ENCODE results near the gene LYZL2.
"Not testable (repeated sequence)": the region's sequence is repeated elsewhere in the genome, so short reads cannot be mapped to it uniquely, and the experiment has no call there.

LYZL2 gene

GRCh38 chr10:30629653-30630052 lies at the start of gene LYZL2:
Gene LYZL2, minus strand, starts transcription at chr10:30629753. Its CDS starts 2,838 bp downstream, at chr10:30626915.
- no peaks in the 10 kb centered on the region; the same call in 1 of the 2 replicates for H3K27me3 ChIP-seq (replicated peaks; ENCODE audit: control insufficient read depth, insufficient read depth, low read length)
- H3K36me3 ChIP-seq (ENCODE audit: control insufficient read depth, insufficient read depth, low read length): no peaks in the 10 kb centered on the region
- H3K4me3 ChIP-seq (replicated peaks; ENCODE audit: low read depth, low read length): no peak within 1 kb of the TSS
- no peak for DNase-seq (ENCODE audit: extremely low read depth, insufficient read length)
- TF ChIP-seq CTCF (IDR thresholded peaks at IDR 0.05; ENCODE audit: insufficient read depth, low read length, poor library complexity, severe bottlenecking): no peak

GRCh38 chr10:30677616-30678015 lies 48.1 kb upstream of the LYZL2 start:
- not testable (repeated sequence) for H3K4me3 ChIP-seq (replicated peaks; ENCODE audit: low read depth, low read length); H3K27me3 ChIP-seq (replicated peaks; ENCODE audit: control insufficient read depth, insufficient read depth, low read length); H3K36me3 ChIP-seq (ENCODE audit: control insufficient read depth, insufficient read depth, low read length); DNase-seq (ENCODE audit: extremely low read depth, insufficient read length)

DNA sequence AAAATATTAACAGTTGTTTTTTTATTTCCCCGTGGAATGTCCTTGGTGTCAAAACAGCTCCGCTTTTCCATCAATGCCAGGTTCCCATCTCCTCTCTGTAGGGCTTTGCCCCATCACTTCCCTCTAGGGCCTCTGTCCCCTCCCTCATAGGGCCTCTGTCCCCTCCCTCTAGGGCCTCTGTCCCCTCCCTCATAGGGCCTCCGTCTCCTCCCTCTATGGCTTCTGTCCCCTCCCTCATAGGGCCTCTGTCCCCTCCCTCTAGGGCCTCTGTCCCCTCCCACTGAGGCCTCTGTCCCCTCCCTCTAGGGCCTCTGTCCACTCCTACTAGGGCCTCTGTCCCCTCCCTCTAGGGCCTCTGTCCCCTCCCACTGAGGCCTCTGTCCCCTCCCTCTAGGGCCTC lies 47.6 kb upstream of the LYZL2 start:
- not testable (repeated sequence) for H3K4me3 ChIP-seq (replicated peaks; ENCODE audit: low read depth, low read length); H3K27me3 ChIP-seq (replicated peaks; ENCODE audit: control insufficient read depth, insufficient read depth, low read length); H3K36me3 ChIP-seq (ENCODE audit: control insufficient read depth, insufficient read depth, low read length); DNase-seq (ENCODE audit: extremely low read depth, insufficient read length)

DNA sequence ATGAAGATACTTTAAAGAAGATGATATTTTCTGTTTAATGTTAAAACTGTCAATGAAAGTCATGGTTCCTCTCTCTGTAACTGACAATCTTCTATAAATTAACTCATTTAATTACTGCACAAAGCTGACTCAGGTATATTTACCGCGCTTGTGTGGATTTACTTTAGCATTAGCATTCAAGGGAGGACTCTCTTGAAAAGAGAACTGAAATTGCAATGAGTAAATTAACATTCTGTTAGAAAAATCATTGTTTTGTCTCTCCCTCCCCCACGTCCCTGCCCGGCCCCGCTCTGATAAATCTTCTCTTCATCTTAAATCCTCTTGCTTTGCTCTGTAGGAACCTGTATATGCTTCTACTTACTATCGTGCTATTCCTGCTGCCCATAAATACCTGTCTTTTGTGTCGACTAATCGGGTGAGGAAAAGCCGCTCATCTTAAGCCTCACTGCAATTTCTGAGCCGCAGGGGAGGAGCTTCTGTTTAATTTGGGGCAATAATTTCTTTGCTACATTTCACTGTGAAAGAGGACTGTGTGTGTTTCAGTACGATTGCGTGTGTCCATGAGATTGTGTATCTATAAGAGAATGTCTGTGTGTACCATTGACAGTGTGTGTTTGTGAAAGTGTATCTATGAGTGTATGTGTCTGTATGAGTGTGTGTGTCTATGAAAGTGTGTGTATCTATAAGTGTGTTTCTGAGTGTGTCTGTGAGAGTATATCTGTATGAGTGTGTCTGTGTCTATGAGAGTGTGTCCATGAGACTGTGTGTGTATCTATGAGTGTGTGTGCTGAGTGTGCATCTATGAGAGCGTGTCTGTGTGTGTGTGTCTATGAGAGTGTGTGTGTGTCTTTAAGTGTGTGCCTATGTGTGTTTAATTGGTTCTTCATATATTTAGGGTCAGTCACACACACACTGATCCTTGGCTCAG lies 46.5 kb upstream of the LYZL2 start:
- DNase-seq (ENCODE audit: extremely low read depth, insufficient read length): no peak
- no peaks in the 10 kb centered on the region for H3K36me3 ChIP-seq (ENCODE audit: control insufficient read depth, insufficient read depth, low read length)

GRCh38 chr10:30674796-30675195 lies 45.2 kb upstream of the LYZL2 start:
- Histone ChIP-seq H3K36me3 (ENCODE audit: control insufficient read depth, insufficient read depth, low read length) (no peaks in the 10 kb centered on the region), H3K27me3 (replicated peaks; ENCODE audit: control insufficient read depth, insufficient read depth, low read length) (no peaks in the 10 kb centered on the region; the same call in 1 of the 2 replicates), H3K4me3 (replicated peaks; ENCODE audit: low read depth, low read length) (no peak overlapping the region)
- no peak for TF ChIP-seq CTCF (IDR thresholded peaks at IDR 0.05; ENCODE audit: insufficient read depth, low read length, poor library complexity, severe bottlenecking)
- no peak for DNase-seq (ENCODE audit: extremely low read depth, insufficient read length)

More for the DNA sequence above, 46.5 kb upstream of the LYZL2 start:
- Histone ChIP-seq H3K27me3 (replicated peaks; ENCODE audit: control insufficient read depth, insufficient read depth, low read length) (no peaks in the 10 kb centered on the region), H3K4me3 (replicated peaks; ENCODE audit: low read depth, low read length) (no peak overlapping the region)
- TF ChIP-seq CTCF (IDR thresholded peaks at IDR 0.05; ENCODE audit: insufficient read depth, low read length, poor library complexity, severe bottlenecking): no peak

DNA sequence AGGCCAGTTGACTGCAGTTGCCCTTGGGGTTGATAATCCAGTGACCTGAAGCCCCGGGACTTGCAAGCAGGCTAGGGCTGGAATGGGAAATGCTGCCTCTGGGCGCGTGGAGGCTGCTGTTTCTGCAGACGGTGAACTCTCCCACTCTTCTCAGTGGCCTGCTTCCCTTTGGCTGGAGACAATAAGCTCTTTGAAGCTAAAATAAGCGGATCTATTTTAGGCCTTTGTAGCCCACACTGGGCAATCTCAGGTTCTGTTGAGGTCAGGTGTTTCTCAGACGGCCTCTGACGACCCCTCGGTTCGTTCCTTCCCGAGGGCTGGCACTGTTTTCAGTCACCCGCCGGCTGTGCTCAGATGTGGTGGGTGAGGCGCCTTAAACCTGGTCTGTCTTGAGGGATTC lies 43.7 kb upstream of the LYZL2 start:
- DNase-seq (ENCODE audit: extremely low read depth, insufficient read length); H3K27me3 ChIP-seq (replicated peaks; ENCODE audit: control insufficient read depth, insufficient read depth, low read length); H3K4me3 ChIP-seq (replicated peaks; ENCODE audit: low read depth, low read length); H3K36me3 ChIP-seq (ENCODE audit: control insufficient read depth, insufficient read depth, low read length): not testable (repeated sequence)

GRCh38 chr10:30672338-30672737 lies 42.8 kb upstream of the LYZL2 start:
- H3K4me3 ChIP-seq (replicated peaks; ENCODE audit: low read depth, low read length); H3K27me3 ChIP-seq (replicated peaks; ENCODE audit: control insufficient read depth, insufficient read depth, low read length); DNase-seq (ENCODE audit: extremely low read depth, insufficient read length); H3K36me3 ChIP-seq (ENCODE audit: control insufficient read depth, insufficient read depth, low read length): not testable (repeated sequence)
